HL-60 (cell line): ENCODE measurements around the gene CNTN6.

Source experiments
- GABPA ChIP-seq: IDR thresholded peaks from 2 replicates; pipeline ENCODE4 v1.6.1; 2012; ENCODE audit warnings: low read depth
- POLR2AphosphoS5 ChIP-seq: IDR thresholded peaks from 2 replicates; pipeline ENCODE4 v1.6.1; 2012; ENCODE audit warnings: low read depth
- SPI1 ChIP-seq: IDR thresholded peaks from 2 replicates; pipeline ENCODE4 v1.6.1; 2012; ENCODE audit warnings: low read depth, mild to moderate bottlenecking, borderline replicate concordance
- TF ChIP-seq, protein P1 (sequence below): IDR thresholded peaks from one replicate; pipeline ENCODE4 v1.5.1; 2011; ENCODE audit warnings: low read length, control low read depth, inconsistent platforms; ENCODE audit not compliant: insufficient read depth
- TF ChIP-seq, protein P2 (sequence below): IDR thresholded peaks from 2 replicates; pipeline ENCODE4 v1.6.1; 2012; ENCODE audit warnings: low read depth; ENCODE audit not compliant: insufficient replicate concordance

DNA sequence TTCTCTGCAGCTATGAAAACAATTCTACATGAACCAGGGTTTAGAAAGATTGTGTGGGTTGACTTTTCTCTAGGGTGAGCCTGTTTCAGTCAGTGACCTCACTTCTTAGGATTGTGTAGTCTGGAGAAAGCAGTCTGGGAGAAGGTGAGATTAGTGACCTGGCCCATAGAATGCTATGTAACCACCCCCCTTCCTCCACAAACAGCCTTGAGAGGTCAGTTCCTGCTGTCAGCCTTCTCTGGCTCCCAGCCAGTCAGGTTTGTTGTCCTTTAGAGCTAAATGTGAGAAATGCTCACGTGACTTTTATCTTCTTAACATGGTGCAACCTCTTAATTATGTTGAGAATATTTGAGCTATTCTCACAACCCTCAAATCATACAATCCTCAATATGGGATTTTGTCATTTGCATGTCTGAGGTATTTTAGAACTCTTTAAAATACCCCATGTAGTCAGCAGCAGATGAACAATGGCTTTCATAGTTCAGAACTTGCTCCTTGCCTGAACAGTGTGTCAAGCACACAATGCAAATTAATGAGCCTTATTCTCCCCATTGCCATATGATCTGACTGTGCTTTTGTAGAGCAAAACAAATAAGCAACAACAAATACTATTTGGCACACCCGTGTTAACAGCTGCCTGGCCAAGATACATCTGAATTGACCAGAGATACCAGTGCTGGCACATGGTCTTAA is 311.6 kb downstream of the CNTN6 start:
- TF ChIP-seq POLR2AphosphoS5 (no peak), GABPA (no peak), SPI1 (no peak)
- TF ChIP-seq, protein P1, sequence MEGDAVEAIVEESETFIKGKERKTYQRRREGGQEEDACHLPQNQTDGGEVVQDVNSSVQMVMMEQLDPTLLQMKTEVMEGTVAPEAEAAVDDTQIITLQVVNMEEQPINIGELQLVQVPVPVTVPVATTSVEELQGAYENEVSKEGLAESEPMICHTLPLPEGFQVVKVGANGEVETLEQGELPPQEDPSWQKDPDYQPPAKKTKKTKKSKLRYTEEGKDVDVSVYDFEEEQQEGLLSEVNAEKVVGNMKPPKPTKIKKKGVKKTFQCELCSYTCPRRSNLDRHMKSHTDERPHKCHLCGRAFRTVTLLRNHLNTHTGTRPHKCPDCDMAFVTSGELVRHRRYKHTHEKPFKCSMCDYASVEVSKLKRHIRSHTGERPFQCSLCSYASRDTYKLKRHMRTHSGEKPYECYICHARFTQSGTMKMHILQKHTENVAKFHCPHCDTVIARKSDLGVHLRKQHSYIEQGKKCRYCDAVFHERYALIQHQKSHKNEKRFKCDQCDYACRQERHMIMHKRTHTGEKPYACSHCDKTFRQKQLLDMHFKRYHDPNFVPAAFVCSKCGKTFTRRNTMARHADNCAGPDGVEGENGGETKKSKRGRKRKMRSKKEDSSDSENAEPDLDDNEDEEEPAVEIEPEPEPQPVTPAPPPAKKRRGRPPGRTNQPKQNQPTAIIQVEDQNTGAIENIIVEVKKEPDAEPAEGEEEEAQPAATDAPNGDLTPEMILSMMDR, result no peak
- TF ChIP-seq, protein P2, sequence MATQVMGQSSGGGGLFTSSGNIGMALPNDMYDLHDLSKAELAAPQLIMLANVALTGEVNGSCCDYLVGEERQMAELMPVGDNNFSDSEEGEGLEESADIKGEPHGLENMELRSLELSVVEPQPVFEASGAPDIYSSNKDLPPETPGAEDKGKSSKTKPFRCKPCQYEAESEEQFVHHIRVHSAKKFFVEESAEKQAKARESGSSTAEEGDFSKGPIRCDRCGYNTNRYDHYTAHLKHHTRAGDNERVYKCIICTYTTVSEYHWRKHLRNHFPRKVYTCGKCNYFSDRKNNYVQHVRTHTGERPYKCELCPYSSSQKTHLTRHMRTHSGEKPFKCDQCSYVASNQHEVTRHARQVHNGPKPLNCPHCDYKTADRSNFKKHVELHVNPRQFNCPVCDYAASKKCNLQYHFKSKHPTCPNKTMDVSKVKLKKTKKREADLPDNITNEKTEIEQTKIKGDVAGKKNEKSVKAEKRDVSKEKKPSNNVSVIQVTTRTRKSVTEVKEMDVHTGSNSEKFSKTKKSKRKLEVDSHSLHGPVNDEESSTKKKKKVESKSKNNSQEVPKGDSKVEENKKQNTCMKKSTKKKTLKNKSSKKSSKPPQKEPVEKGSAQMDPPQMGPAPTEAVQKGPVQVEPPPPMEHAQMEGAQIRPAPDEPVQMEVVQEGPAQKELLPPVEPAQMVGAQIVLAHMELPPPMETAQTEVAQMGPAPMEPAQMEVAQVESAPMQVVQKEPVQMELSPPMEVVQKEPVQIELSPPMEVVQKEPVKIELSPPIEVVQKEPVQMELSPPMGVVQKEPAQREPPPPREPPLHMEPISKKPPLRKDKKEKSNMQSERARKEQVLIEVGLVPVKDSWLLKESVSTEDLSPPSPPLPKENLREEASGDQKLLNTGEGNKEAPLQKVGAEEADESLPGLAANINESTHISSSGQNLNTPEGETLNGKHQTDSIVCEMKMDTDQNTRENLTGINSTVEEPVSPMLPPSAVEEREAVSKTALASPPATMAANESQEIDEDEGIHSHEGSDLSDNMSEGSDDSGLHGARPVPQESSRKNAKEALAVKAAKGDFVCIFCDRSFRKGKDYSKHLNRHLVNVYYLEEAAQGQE, result no peak
